CD4-positive, alpha-beta T cell (primary cell): ENCODE measurements around the gene RAB40C. TPM values are rescaled to one million over a fixed set of nuclear protein-coding genes. Genes with fewer than 3 reads are reported as not detected.

Experiments used
- ATAC-seq: fragments of 200-7000 bp; cut with Tn5 transposase; one replicate; pipeline ENCODE4 v1.10.0; 2022; ENCODE audit warnings: mild to moderate bottlenecking; ENCODE audit not compliant: poor library complexity
- CTCF ChIA-PET: fragments of 350-600 bp; sonication (Branson Sonifier 250); formaldehyde crosslinking; loops from one replicate; lab custom pipeline; 2021; ENCODE audit warnings: antibody characterized with exemption, inconsistent platforms; lab: Charles Lee
- POLR2A ChIA-PET: fragments of 350-600 bp; sonication (Branson Sonifier 250); formaldehyde crosslinking; loops from one replicate; lab custom pipeline; 2021; ENCODE audit warnings: antibody characterized with exemption, inconsistent platforms; lab: Charles Lee
- DNase-seq, 14 experiments: peaks; one replicate each; pipeline ENCODE4 v3.0.0-alpha.2; 2013 to 2020; ENCODE audit warnings: mixed read lengths in 2 of 14
- H3K27ac ChIP-seq, 2 donors: one replicate each; pipeline versions ENCODE4 v1.5.1 to v1.7.0; 2013; ENCODE audit warnings: low read length in 2 of 2, low read depth in 1 of 2, mild to moderate bottlenecking in 1 of 2
- H3K27me3 ChIP-seq, 2 experiments: 1 replicate in 1 of 2; 2 replicates in 1 of 2; pipeline versions ENCODE4 v1.6.1 to v1.7.0; 2013; ENCODE audit warnings: low read length in 2 of 2, control low read depth in 1 of 2, mild to moderate bottlenecking in 1 of 2, moderate library complexity in 1 of 2; ENCODE audit not compliant: insufficient read depth in 2 of 2, control insufficient read depth in 1 of 2
- H3K36me3 ChIP-seq: one replicate; pipeline ENCODE4 v1.6.1; 2013; ENCODE audit warnings: low read length, control low read depth; ENCODE audit not compliant: insufficient read depth
- H3K4me1 ChIP-seq: one replicate; pipeline ENCODE4 v1.6.1; 2013; ENCODE audit warnings: low read length, control low read depth; ENCODE audit not compliant: insufficient read depth
- H3K4me3 ChIP-seq: one replicate; pipeline ENCODE4 v1.5.1; 2013; ENCODE audit warnings: mild to moderate bottlenecking, low read length, moderate library complexity
- H3K9me3 ChIP-seq, 2 experiments: 1 replicate in 1 of 2; 2 replicates in 1 of 2; pipeline versions ENCODE4 v1.6.1 to v1.7.0; 2013; ENCODE audit warnings: low read length in 2 of 2, mild to moderate bottlenecking in 2 of 2, control low read depth in 1 of 2, moderate library complexity in 1 of 2; ENCODE audit not compliant: control insufficient read depth in 1 of 2, insufficient read depth in 1 of 2
- H3K27ac Mint-ChIP-seq: one replicate; pipeline ENCODE4 v1.8.0; 2020; ENCODE audit warnings: mixed read lengths
- H3K27me3 Mint-ChIP-seq: one replicate; pipeline ENCODE4 v1.8.0; 2021; ENCODE audit warnings: mixed read lengths
- H3K36me3 Mint-ChIP-seq: one replicate; pipeline ENCODE4 v1.8.0; 2021; ENCODE audit warnings: low read depth, mixed read lengths
- H3K4me1 Mint-ChIP-seq: one replicate; pipeline ENCODE4 v1.8.0; 2021; ENCODE audit warnings: low read depth, mixed read lengths
- H3K4me3 Mint-ChIP-seq: one replicate; pipeline ENCODE4 v1.8.0; 2020; ENCODE audit warnings: mild to moderate bottlenecking, mixed read lengths
- H3K9me3 Mint-ChIP-seq: one replicate; pipeline ENCODE4 v1.8.0; 2020; ENCODE audit warnings: mixed read lengths
- intact Hi-C, 2 experiments: fragments of 100-400 bp; cut with DNase I in 1 of 2; cut with micrococcal nuclease in 1 of 2; formaldehyde crosslinking; loops; one replicate each; pipeline versions ENCODE4 v1.15.1 to v1.9.0; 2023 to 2025; cut with DNase I, micrococcal nuclease
- total RNA-seq, 174 experiments: library from RNA in 2 of 174; stranded (reverse) in 2 of 174; gene quantifications; one replicate each; pipeline ENCODE4 v1.2.3 and lab custom pipeline; 2021 to 2026
- TF ChIP-seq, protein P1 (sequence below): fragments of 200-600 bp; IDR thresholded peaks from one replicate; pipeline ENCODE4 v1.8.0; 2022; ENCODE audit warnings: antibody characterized with exemption, mild to moderate bottlenecking

The RAB40C gene
- total RNA-seq, 2 experiments from 2014 or later, result 8.9 to 9.5 TPM

DNA sequence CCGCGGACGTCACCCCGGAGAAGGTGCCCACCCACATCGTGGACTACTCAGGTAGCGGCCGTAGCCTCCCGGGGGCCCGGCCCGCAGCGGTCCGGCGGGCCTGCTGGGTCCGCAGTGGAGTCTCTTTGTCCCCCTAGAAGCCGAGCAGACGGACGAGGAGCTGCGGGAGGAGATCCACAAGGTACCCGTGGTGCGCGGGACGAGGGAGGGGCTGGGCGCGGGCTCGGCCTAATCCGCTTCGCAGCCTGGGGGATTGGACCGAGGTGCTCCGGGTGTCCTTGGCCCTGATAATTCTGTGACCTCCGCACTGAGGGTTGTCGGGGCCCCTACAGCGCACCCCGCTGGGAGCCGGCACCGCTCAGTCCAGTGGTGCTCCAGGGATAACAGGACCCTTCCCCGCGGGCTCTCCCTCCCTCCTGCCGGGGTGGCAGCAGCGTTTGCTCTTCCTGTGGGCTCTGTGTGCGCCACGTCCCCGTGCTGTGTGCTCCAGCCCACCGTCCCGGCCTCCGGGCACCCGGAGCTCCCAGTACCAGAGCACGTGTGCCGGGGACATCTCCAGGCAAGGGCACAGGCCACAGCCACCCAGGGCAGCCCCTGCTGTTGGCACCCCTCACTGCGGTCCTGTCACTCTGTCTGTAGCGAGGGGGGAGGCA, 78.8 kb downstream of the RAB40C start:
- peaks cover 11% of the 10 kb centered on the region for H3K36me3 Mint-ChIP-seq
- no peak overlapping the region for H3K27ac Mint-ChIP-seq
- Histone ChIP-seq H3K27me3 (no peaks in the 10 kb centered on the region), H3K4me1 (peaks cover 30% of the 10 kb centered on the region), H3K36me3 (peaks cover 35% of the 10 kb centered on the region), H3K9me3 (no peaks in the 10 kb centered on the region), H3K27ac (peak overlapping the region; percentile 28 to 56), H3K4me3 (peak overlapping the region; percentile 63)
- H3K27me3 Mint-ChIP-seq, result no peaks in the 10 kb centered on the region
- no peaks in the 10 kb centered on the region for H3K9me3 Mint-ChIP-seq
- peak; percentile 11 for ATAC-seq
- TF ChIP-seq, protein P1, sequence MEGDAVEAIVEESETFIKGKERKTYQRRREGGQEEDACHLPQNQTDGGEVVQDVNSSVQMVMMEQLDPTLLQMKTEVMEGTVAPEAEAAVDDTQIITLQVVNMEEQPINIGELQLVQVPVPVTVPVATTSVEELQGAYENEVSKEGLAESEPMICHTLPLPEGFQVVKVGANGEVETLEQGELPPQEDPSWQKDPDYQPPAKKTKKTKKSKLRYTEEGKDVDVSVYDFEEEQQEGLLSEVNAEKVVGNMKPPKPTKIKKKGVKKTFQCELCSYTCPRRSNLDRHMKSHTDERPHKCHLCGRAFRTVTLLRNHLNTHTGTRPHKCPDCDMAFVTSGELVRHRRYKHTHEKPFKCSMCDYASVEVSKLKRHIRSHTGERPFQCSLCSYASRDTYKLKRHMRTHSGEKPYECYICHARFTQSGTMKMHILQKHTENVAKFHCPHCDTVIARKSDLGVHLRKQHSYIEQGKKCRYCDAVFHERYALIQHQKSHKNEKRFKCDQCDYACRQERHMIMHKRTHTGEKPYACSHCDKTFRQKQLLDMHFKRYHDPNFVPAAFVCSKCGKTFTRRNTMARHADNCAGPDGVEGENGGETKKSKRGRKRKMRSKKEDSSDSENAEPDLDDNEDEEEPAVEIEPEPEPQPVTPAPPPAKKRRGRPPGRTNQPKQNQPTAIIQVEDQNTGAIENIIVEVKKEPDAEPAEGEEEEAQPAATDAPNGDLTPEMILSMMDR, result no peak
- intact Hi-C loops, result no loop called here
- peak in 1 of 14 experiments; percentile 51 for DNase-seq
- H3K4me1 Mint-ChIP-seq, result peaks cover 6% of the 10 kb centered on the region
- peak overlapping the region; percentile 75 for H3K4me3 Mint-ChIP-seq
- ChIA-PET CTCF (interaction anchor here (0.6 to 1.3 kb wide), 4 partner anchors 10 to 66 kb away, joined by 3 to 5 read pairs (median 4); no protein-coding TSS in a partner anchor), POLR2A (interaction anchor here (0.6 to 2.0 kb wide), 10 partner anchors 7 to 99 kb away, joined by 3 to 17 read pairs (median 6); partner anchors contain the start of genes JMJD8, METTL26, PIGQ and RHBDL1)

DNA sequence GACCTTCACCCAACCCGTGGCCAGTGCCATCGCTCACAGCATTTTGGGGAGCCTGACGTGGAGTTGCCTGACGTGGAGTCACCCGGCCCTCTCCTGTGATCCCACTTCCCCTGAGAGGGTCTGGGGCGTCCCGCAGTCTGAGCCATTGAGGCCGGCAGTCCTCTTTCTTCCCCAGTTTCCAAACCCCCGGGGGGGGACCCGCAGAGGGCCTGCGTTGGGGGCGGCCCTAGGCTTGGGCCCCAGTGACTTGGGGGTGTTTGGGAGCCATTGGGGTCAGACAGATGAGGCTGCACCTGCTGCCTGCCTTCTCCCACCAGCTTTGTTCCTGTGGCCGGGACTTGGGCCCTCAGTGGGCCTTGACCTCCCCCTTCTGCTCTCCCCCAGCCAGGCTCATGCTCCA, 79.8 kb downstream of the RAB40C start:
- H3K9me3 Mint-ChIP-seq, result no peaks in the 10 kb centered on the region
- no peak overlapping the region for H3K27ac ChIP-seq
- no peak overlapping the region for H3K4me3 ChIP-seq
- TF ChIP-seq, protein P1, result no peak
- peaks cover 30% of the 10 kb centered on the region for H3K4me1 ChIP-seq
- H3K27me3 Mint-ChIP-seq, result no peaks in the 10 kb centered on the region
- H3K4me3 Mint-ChIP-seq, result peak overlapping the region; percentile 67
- no peaks in the 10 kb centered on the region for H3K27me3 ChIP-seq
- peaks cover 6% of the 10 kb centered on the region for H3K4me1 Mint-ChIP-seq
- intact Hi-C loops, result no loop called here
- POLR2A ChIA-PET, result interaction anchor here (1.3 kb wide), 1 partner anchor 11 kb away, joined by 6 read pairs; the partner anchor contains the start of gene STUB1
- DNase-seq (no peak), ATAC-seq (no peak)
- CTCF ChIA-PET, result no interaction called here
- peaks cover 12% of the 10 kb centered on the region for H3K36me3 Mint-ChIP-seq
- no peaks in the 10 kb centered on the region for H3K9me3 ChIP-seq
- peaks cover 35% of the 10 kb centered on the region for H3K36me3 ChIP-seq
- H3K27ac Mint-ChIP-seq, result no peak overlapping the region

DNA sequence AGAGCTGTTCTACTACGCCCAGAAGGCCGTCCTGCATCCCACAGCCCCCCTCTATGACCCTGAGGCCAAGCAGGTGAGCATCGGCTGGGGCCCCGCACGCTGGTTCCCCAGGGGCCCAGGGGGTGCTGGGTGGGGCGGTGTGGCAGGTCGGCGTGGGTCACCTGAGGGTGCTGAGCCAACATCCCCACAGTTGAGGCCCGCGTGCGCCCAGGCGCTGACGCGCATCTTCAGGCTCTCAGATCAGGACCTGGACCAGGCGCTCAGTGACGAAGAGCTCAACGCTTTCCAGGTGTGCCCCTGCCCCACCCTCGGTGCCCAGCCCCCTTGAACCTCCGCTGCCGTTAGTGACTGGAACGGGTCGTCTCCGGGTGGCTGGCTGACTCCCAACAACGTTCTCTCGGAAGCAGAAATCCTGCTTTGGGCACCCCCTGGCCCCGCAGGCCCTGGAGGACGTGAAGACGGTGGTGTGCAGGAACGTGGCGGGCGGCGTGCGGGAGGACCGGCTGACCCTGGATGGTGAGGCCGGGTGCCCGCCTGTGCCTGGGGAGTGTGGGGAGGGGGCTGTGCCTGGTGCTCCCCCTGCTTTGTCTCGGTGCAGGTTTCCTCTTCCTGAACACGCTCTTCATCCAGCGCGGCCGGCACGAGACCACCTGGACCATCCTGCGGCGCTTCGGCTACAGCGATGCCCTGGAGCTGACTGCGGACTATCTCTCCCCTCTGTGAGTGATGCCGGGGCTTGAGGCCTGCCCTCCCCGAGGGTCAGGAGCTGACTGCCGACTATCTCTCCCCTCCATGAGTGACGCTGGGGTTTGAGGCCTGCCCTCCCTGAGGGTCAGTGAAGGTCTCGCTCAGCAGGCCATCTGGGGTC, 80.9 kb downstream of the RAB40C start:
- no peak overlapping the region for H3K4me3 ChIP-seq
- Mint-ChIP-seq H3K4me1 (peaks cover 11% of the 10 kb centered on the region), H3K27ac (no peak overlapping the region), H3K4me3 (peak overlapping the region; percentile 67), H3K9me3 (no peaks in the 10 kb centered on the region), H3K27me3 (no peaks in the 10 kb centered on the region), H3K36me3 (peaks cover 15% of the 10 kb centered on the region)
- peaks cover 35% of the 10 kb centered on the region for H3K36me3 ChIP-seq
- no peak for DNase-seq
- no peaks in the 10 kb centered on the region for H3K9me3 ChIP-seq
- ATAC-seq, result no peak
- ChIA-PET CTCF (no interaction called here), POLR2A (interaction anchor here (0.8 to 1.3 kb wide), 2 partner anchors 9 to 10 kb away, joined by 3 to 6 read pairs; partner anchors contain the start of gene STUB1)
- H3K27ac ChIP-seq, result no peak overlapping the region
- intact Hi-C loops, result no loop called here
- TF ChIP-seq, protein P1, result no peak
- H3K4me1 ChIP-seq, result peaks cover 38% of the 10 kb centered on the region
- H3K27me3 ChIP-seq, result peaks cover 3 to 7% of the 10 kb centered on the region in 2 experiments
